H1 (cell line): Measurements from ENCODE around the gene ASGR1. TPM values are rescaled to one million over a fixed set of nuclear protein-coding genes. Genes with fewer than 3 reads are reported as not detected.

Experiments
- CTCF ChIA-PET: fragments of 300-600 bp; sonication (Branson Sonifier 250); formaldehyde crosslinking; loops from one replicate; lab custom pipeline; 2021; ENCODE audit not compliant: partially characterized antibody; lab: Charles Lee
- POLR2A ChIA-PET: fragments of 300-600 bp; sonication (Branson Sonifier 250); formaldehyde crosslinking; loops from one replicate; lab custom pipeline; 2021; ENCODE audit warnings: inconsistent platforms; ENCODE audit not compliant: partially characterized antibody; lab: Charles Lee
- DNase-seq, 2 experiments: peaks; one replicate each; pipeline versions ENCODE4 v3.0.0 to v3.0.0-alpha.2; 2010 to 2022; ENCODE audit warnings: low spot score in 2 of 2, low read depth in 1 of 2, mixed read lengths in 1 of 2
- FAIRE-seq: peaks from 2 replicates; lab custom pipeline; 2011; peaks lifted over from hg19 to GRCh38; lab: Jason Lieb, UNC
- H2AFZ ChIP-seq: 2 replicates; pipeline ENCODE4 v1.8.1; 2012; ENCODE audit warnings: low read length, inconsistent platforms
- H2AK5ac ChIP-seq: 2 replicates; pipeline ENCODE4 v1.6.1; 2013; ENCODE audit warnings: low read depth, low read length
- H2BK120ac ChIP-seq: replicated peaks from 2 replicates; pipeline ENCODE3; 2013; ENCODE audit warnings: low read depth, low read length, inconsistent platforms
- H2BK12ac ChIP-seq: 2 replicates; pipeline ENCODE4 v1.6.1; 2013; ENCODE audit warnings: low read depth, low read length
- H2BK15ac ChIP-seq: 2 replicates; pipeline ENCODE4 v1.6.1; 2013; ENCODE audit warnings: low read length
- H2BK20ac ChIP-seq: 2 replicates; pipeline ENCODE4 v1.6.1; 2013; ENCODE audit warnings: low read length
- H2BK5ac ChIP-seq: 2 replicates; pipeline ENCODE4 v1.6.1; 2013; ENCODE audit warnings: low read depth, low read length
- H3K14ac ChIP-seq: 2 replicates; pipeline ENCODE4 v1.6.1; 2013; ENCODE audit warnings: inconsistent platforms; ENCODE audit not compliant: insufficient read length
- H3K18ac ChIP-seq: 2 replicates; pipeline ENCODE4 v1.6.1; 2013; ENCODE audit warnings: low read length; ENCODE audit errors: extremely low read depth
- H3K23ac ChIP-seq: 2 replicates; pipeline ENCODE4 v1.6.1; 2013; ENCODE audit warnings: inconsistent platforms; ENCODE audit not compliant: insufficient read length
- H3K23me2 ChIP-seq: 2 replicates; pipeline ENCODE4 v1.6.1; 2013; ENCODE audit warnings: low read depth, low read length
- H3K27ac ChIP-seq: 2 replicates; pipeline ENCODE4 v1.6.1; 2011; ENCODE audit warnings: low read depth, low read length, inconsistent platforms
- H3K27me3 ChIP-seq, 4 experiments: replicated peaks in 1 of 4; 1 replicate in 1 of 4; 2 replicates in 3 of 4; pipeline versions ENCODE4 v1.6.1 to v1.8.1; 2011 to 2013; ENCODE audit warnings: low read length in 3 of 4, mild to moderate bottlenecking in 3 of 4, inconsistent platforms in 2 of 4, mixed read lengths in 2 of 4, moderate library complexity in 1 of 4; ENCODE audit not compliant: control insufficient read depth in 3 of 4, insufficient read depth in 3 of 4; ENCODE audit errors: extremely low read depth in 1 of 4
- H3K36me3 ChIP-seq, 4 experiments: 2 replicates each; pipeline versions ENCODE4 v1.6.1 to v1.8.1; 2011 to 2013; ENCODE audit warnings: mild to moderate bottlenecking in 4 of 4, low read length in 3 of 4, moderate library complexity in 2 of 4, control low read depth in 1 of 4, inconsistent platforms in 1 of 4; ENCODE audit not compliant: insufficient read depth in 4 of 4, control insufficient read depth in 2 of 4
- H3K4ac ChIP-seq: replicated peaks from 2 replicates; pipeline ENCODE3; 2013; ENCODE audit warnings: low read length, low read depth, mixed read lengths, inconsistent platforms; ENCODE audit not compliant: insufficient read length
- H3K4me1 ChIP-seq, 4 experiments: replicated peaks in 1 of 4; 1 replicate in 1 of 4; 2 replicates in 3 of 4; pipeline versions ENCODE4 v1.6.1 to v1.8.1; 2011 to 2013; ENCODE audit warnings: low read length in 3 of 4, inconsistent platforms in 2 of 4, mixed read lengths in 1 of 4; ENCODE audit not compliant: insufficient read depth in 4 of 4, control insufficient read depth in 3 of 4
- H3K4me2 ChIP-seq, 2 experiments: 2 replicates each; pipeline versions ENCODE4 v1.6.1 to v1.8.1; 2011 to 2013; ENCODE audit warnings: low read depth in 2 of 2, low read length in 2 of 2, control low read depth in 1 of 2, inconsistent platforms in 1 of 2, mild to moderate bottlenecking in 1 of 2; ENCODE audit not compliant: insufficient read depth in 1 of 2
- H3K4me3 ChIP-seq, 4 experiments: fragments of 200-600, 300-600 bp in 1 of 4; sonication (generic), shearing (Covaris generic), sonication (Bioruptor Twin) in 1 of 4; 2 replicates each; pipeline versions ENCODE4 v1.5.1 to v1.8.1; 2011 to 2016; ENCODE audit warnings: low read length in 4 of 4, low read depth in 3 of 4, control low read depth in 2 of 4, inconsistent platforms in 2 of 4, mild to moderate bottlenecking in 2 of 4, mixed read lengths in 1 of 4, moderate library complexity in 1 of 4; ENCODE audit not compliant: insufficient read depth in 2 of 4; ENCODE audit errors: extremely low read depth in 1 of 4
- H3K56ac ChIP-seq: replicated peaks from 2 replicates; pipeline ENCODE3; 2013; ENCODE audit warnings: low read depth, mild to moderate bottlenecking, mixed read lengths, low read length, inconsistent platforms; ENCODE audit not compliant: insufficient read length
- H3K79me1 ChIP-seq: 2 replicates; pipeline ENCODE4 v1.6.1; 2013; ENCODE audit warnings: low read depth, low read length, control low read depth
- H3K79me2 ChIP-seq, 2 experiments: 2 replicates each; pipeline versions ENCODE4 v1.6.1 to v1.8.1; 2012 to 2013; ENCODE audit warnings: low read length in 2 of 2, mild to moderate bottlenecking in 2 of 2, inconsistent platforms in 1 of 2; ENCODE audit not compliant: insufficient read depth in 2 of 2, control insufficient read depth in 1 of 2
- H3K9ac ChIP-seq, 4 experiments: replicated peaks in 1 of 4; 1 replicate in 1 of 4; 2 replicates in 3 of 4; pipeline versions ENCODE4 v1.6.1 to v1.8.1; 2011 to 2013; ENCODE audit warnings: low read depth in 3 of 4, low read length in 3 of 4, control low read depth in 2 of 4, mild to moderate bottlenecking in 2 of 4, moderate library complexity in 2 of 4, inconsistent platforms in 1 of 4; ENCODE audit errors: extremely low read depth in 1 of 4
- H3K9me3 ChIP-seq, 2 experiments: 2 replicates each; pipeline versions ENCODE4 v1.6.1 to v1.8.1; 2012 to 2013; ENCODE audit warnings: mild to moderate bottlenecking in 2 of 2, moderate library complexity in 2 of 2, control low read depth in 1 of 2, inconsistent platforms in 1 of 2, low read depth in 1 of 2, low read length in 1 of 2, mixed read lengths in 1 of 2; ENCODE audit not compliant: insufficient read depth in 2 of 2
- H4K20me1 ChIP-seq, 2 experiments: replicated peaks in 1 of 2; 2 replicates each; pipeline versions ENCODE3 to v1.8.1; 2011 to 2013; ENCODE audit warnings: inconsistent platforms in 2 of 2, low read length in 2 of 2, mild to moderate bottlenecking in 1 of 2; ENCODE audit not compliant: insufficient read depth in 2 of 2, control insufficient read depth in 1 of 2
- H4K5ac ChIP-seq: 2 replicates; pipeline ENCODE4 v1.6.1; 2013; ENCODE audit warnings: low read length, low read depth, mixed read lengths, inconsistent platforms; ENCODE audit not compliant: insufficient read length
- H4K8ac ChIP-seq: 2 replicates; pipeline ENCODE4 v1.8.0; 2013; ENCODE audit warnings: mild to moderate bottlenecking, moderate library complexity, low read length, inconsistent platforms; ENCODE audit not compliant: insufficient read depth; ENCODE audit errors: extremely low read depth
- H4K91ac ChIP-seq: replicated peaks from 2 replicates; pipeline ENCODE3; 2013; ENCODE audit warnings: low read length, mixed read lengths, inconsistent platforms; ENCODE audit not compliant: insufficient read length
- KDM1A ChIP-seq: fragments of 200-600, 300-600 bp; sonication (generic); IDR thresholded peaks from 2 replicates; pipeline ENCODE4 v1.7.1; 2016; ENCODE audit warnings: mild to moderate bottlenecking, low read length, borderline replicate concordance
- NRF1 ChIP-seq: IDR thresholded peaks from 2 replicates; pipeline ENCODE4 v1.6.1; 2011; ENCODE audit warnings: mild to moderate bottlenecking, low read depth, low read length, improper control_type of control experiment
- RAD21 ChIP-seq, 2 experiments: IDR thresholded peaks in 1 of 2; conservative IDR thresholded peaks in 1 of 2; 2 replicates each; pipeline ENCODE4 v1.6.1; 2011; ENCODE audit warnings: low read depth in 2 of 2, low read length in 2 of 2, improper control_type of control experiment in 1 of 2, inconsistent platforms in 1 of 2, mild to moderate bottlenecking in 1 of 2, moderate library complexity in 1 of 2
- RNF2 ChIP-seq: fragments of 200-900, 300-1000 bp; sonication (generic); IDR thresholded peaks from 2 replicates; pipeline ENCODE4 v1.7.1; 2016; ENCODE audit warnings: borderline replicate concordance, low read depth, mild to moderate bottlenecking, antibody characterized with exemption, low read length; ENCODE audit not compliant: poor library complexity, severe bottlenecking; ENCODE audit errors: missing control alignments
- RXRA ChIP-seq: IDR thresholded peaks from 2 replicates; pipeline ENCODE4 v1.6.1; 2011; ENCODE audit warnings: low read depth, mild to moderate bottlenecking, low read length, moderate library complexity; ENCODE audit not compliant: insufficient read depth
- WGBS, 2 experiments: shearing (Covaris generic) in 1 of 2; methylation state at CpG; one replicate each; pipeline versions ENCODE4 v1.1.6 to v1.1.7; 2013 to 2015; ENCODE audit warnings: low lambda C conversion rate in 2 of 2, mixed read lengths in 2 of 2, inconsistent platforms in 1 of 2, low coverage in 1 of 2, missing lambda C conversion rate in 1 of 2; ENCODE audit not compliant: insufficient replicate concordance in 2 of 2, insufficient coverage in 1 of 2, insufficient read length in 1 of 2; ENCODE audit errors: extremely low coverage in 1 of 2, missing lambda C conversion rate in 1 of 2; 5-methylcytosine and 5-hydroxymethylcytosine counted together
- polyA plus RNA-seq, 7 experiments: library from polyadenylated mRNA; depleted of rRNA in 3 of 7; stranded (reverse) in 5 of 7; unstranded in 2 of 7; fragments of >200 nt in 5 of 7; fragments of 200-250 nt in 2 of 7; gene quantifications; 1 replicate in 5 of 7; 2 replicates in 1 of 7; 4 replicates in 1 of 7; pipeline versions ENCODE4 v1.2.1 to v1.2.3, GENCODE V29; 2011 to 2013; ENCODE audit warnings: missing spikeins in 2 of 7, mixed read lengths in 2 of 7
- total RNA-seq: library from RNA; stranded (reverse); fragmentation: NEBNext Ultra II Directional; extraction: Animal tissue kit (Norgen Biotek cat#: 25700); gene quantifications from 2 replicates; pipeline ENCODE4 v1.2.1, GENCODE V29; 2021
- TF ChIP-seq, protein P1 (sequence below): IDR thresholded peaks from 2 replicates; pipeline ENCODE4 v1.6.1; 2012; ENCODE audit warnings: inconsistent platforms

The ASGR1 gene
- total and polyA plus RNA-seq, 2 of the 8 experiments (the other 6 are each of a cell fraction or from before 2014, with no cell fraction given): 10.8 to 14.5 TPM

DNA sequence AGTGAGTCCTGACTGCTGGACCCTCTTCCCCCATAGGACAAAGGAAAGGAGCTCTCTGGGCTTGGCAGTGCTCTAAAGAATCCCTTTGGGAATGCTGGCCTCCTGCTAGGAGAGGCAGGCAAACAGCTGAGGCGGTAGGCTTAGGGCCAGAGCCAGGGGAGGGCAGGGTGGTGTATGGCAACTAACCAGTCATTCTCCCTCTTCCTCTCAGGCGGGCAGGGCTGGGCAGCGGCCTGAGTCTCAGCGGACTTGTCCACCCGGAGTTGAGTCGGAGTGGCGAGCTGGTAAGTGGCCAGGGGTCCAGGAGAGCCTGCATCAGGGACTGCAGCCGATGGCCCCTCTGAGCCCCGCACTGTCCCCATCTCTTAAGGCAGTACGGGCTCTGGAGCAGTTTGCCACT lies 44.9 kb upstream of the ASGR1 start:
- POLR2A ChIA-PET: interaction anchor here (0.9 to 10.7 kb wide), 10 partner anchors 10 to 352 kb away, joined by 3 to 386 read pairs (median 5); partner anchors contain the start of genes CLDN7, CTDNEP1, DVL2 and ELP5

More for the DNA sequence above, 44.9 kb upstream of the ASGR1 start:
- Histone ChIP-seq H3K27me3 (no peaks in the 10 kb centered on the region), H2AK5ac (no peak overlapping the region), H3K4me3 (no peak overlapping the region), H2AFZ (no peak overlapping the region), H3K14ac (no peak overlapping the region), H2BK15ac (no peak overlapping the region), H3K36me3 (peaks cover 26 to 67% (median 54%) of the 10 kb centered on the region in 4 experiments), H3K9ac (no peak overlapping the region), H3K4me2 (no peak overlapping the region), H3K18ac (no peak overlapping the region), H3K23ac (no peak overlapping the region), H2BK120ac (no peak overlapping the region), H3K4ac (no peak overlapping the region), H3K56ac (no peak overlapping the region), H2BK20ac (no peak overlapping the region), H2BK5ac (no peak overlapping the region), H4K5ac (no peak overlapping the region), H3K9me3 (no peaks in the 10 kb centered on the region), H4K20me1 (peaks cover 15 to 36% of the 10 kb centered on the region in 2 experiments), H2BK12ac (no peak overlapping the region), H3K79me2 (no peaks in the 10 kb centered on the region), H3K27ac (no peak overlapping the region), H3K4me1 (peaks cover 0 to 10% (median 5%) of the 10 kb centered on the region in 4 experiments; a peak in 4 of 7 replicates), H3K79me1 (no peaks in the 10 kb centered on the region), H4K91ac (no peak overlapping the region), H3K23me2 (peaks cover 5% of the 10 kb centered on the region; the same call in 1 of the 2 replicates), H4K8ac (peak overlapping the region; percentile 30; the same call in 1 of the 2 replicates)
- TF ChIP-seq RAD21 (IDR thresholded peaks at IDR 0.05 in 1 of 2, conservative IDR thresholded peaks at IDR 0.05 in 1 of 2; ENCODE audit: low read depth in 2 of 2, low read length in 2 of 2) (no peak), RNF2 (no peak), NRF1 (no peak), KDM1A (no peak), RXRA (no peak)
- TF ChIP-seq, protein P1, sequence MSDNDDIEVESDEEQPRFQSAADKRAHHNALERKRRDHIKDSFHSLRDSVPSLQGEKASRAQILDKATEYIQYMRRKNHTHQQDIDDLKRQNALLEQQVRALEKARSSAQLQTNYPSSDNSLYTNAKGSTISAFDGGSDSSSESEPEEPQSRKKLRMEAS: no peak
- no peak for FAIRE-seq
- DNase-seq: no peak
- CTCF ChIA-PET: interaction anchor here (0.9 to 1.2 kb wide), 3 partner anchors 10 to 85 kb away, joined by 3 read pairs; partner anchors contain the start of gene DVL2
- WGBS, 2 experiments: 94% methylated on average over 9 of the region's 10 CpGs; no CpG with 5 or more reads in 1 of the 2 experiments
